HUES6 (cell line): ENCODE results near the gene FAM120A.

Experiments
- H3K27ac ChIP-seq: 2 replicates; pipeline ENCODE4 v1.7.0; 2013; ENCODE audit warnings: low read depth, mild to moderate bottlenecking, low read length, inconsistent platforms
- H3K27me3 ChIP-seq: 2 replicates; pipeline ENCODE4 v1.6.1; 2013; ENCODE audit warnings: low read length; ENCODE audit not compliant: control insufficient read depth, insufficient read depth
- H3K36me3 ChIP-seq: 2 replicates; pipeline ENCODE4 v1.6.1; 2013; ENCODE audit warnings: low read length; ENCODE audit not compliant: control insufficient read depth, insufficient read depth
- H3K4me1 ChIP-seq: 2 replicates; pipeline ENCODE4 v1.6.1; 2013; ENCODE audit warnings: low read length; ENCODE audit not compliant: control insufficient read depth, insufficient read depth
- H3K4me3 ChIP-seq: 2 replicates; pipeline ENCODE4 v1.5.1; 2013; ENCODE audit warnings: low read depth, low read length
- H3K9ac ChIP-seq: one replicate; pipeline ENCODE4 v1.6.1; 2013; ENCODE audit warnings: mild to moderate bottlenecking, low read length
- H3K9me3 ChIP-seq: 2 replicates; pipeline ENCODE4 v1.6.1; 2013; ENCODE audit warnings: low read depth, low read length; ENCODE audit not compliant: control insufficient read depth, insufficient read depth

FAM120A gene

DNA sequence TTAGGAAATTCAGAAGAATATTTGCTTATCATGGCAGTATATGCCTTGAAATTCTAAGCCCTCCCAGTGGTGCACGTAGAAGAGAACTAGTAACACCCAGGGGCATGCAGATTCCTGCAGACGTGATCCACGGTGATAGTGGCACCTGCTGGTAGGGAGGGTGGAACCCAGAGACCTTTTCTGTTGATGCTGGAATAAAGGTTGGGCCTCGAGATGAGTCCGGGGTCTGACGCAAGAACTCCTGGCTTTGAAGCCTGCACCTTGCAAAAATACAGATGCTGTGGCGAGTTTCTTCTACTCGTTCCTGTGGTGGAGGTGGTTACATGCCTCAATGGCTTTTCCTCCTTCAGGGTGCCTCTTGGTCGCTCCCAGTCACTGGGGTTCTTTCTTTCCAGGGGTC, 85.4 kb downstream of the FAM120A start:
- H3K4me3 ChIP-seq = no peak overlapping the region
- H3K27ac ChIP-seq = no peak overlapping the region
- no peaks in the 10 kb centered on the region for H3K4me1 ChIP-seq
- no peaks in the 10 kb centered on the region for H3K9me3 ChIP-seq
- H3K36me3 ChIP-seq = peaks cover 41% of the 10 kb centered on the region
- H3K27me3 ChIP-seq = no peaks in the 10 kb centered on the region
- H3K9ac ChIP-seq = no peak overlapping the region

DNA sequence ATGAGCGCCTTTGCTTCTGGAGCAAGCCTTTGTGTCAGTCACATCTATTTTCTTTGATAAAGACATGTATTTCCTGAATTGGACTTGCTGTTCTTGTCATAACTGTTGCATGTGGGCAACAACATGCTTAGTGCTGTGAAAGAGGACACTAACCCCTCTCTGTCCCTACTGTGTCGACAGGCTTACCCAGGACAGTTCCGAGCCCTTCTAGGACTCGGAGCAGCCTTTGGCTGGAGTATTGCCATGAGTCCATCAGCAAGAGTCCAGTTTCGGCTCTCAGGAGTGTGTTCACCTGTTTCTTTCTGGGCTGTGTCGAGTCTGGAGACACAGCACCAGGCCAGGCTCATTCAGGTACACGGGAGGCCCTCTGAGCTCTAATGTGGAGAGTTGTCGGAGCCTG, 88.8 kb downstream of the FAM120A start:
- H3K4me1 ChIP-seq = no peaks in the 10 kb centered on the region
- no peaks in the 10 kb centered on the region for H3K9me3 ChIP-seq
- H3K4me3 ChIP-seq = no peak overlapping the region
- no peak overlapping the region for H3K27ac ChIP-seq
- no peaks in the 10 kb centered on the region for H3K27me3 ChIP-seq
- H3K9ac ChIP-seq = no peak overlapping the region
- H3K36me3 ChIP-seq = peaks cover 43% of the 10 kb centered on the region

DNA sequence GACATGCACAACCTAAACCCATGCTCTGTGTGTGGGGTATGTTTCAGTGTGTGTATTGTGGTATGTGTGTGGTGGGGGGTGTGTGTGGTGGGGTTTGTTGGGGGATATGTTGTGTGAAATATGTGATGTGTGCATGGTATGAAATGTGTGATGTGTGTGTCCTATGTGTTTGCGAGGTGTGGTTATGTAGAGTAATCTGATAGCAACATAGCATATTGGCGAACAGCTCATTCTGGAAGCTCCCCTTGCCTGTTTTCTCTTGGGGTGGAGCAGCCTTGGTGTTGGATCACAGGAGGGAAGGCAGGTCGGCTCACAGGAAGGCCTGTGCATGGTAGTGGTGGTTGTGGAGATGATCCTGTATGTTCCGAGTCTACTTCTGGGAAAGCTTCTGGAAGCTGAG, 89.5 kb downstream of the FAM120A start:
- Histone ChIP-seq H3K9ac (no peak overlapping the region), H3K4me1 (no peaks in the 10 kb centered on the region), H3K27me3 (no peaks in the 10 kb centered on the region), H3K9me3 (no peaks in the 10 kb centered on the region), H3K4me3 (no peak overlapping the region), H3K36me3 (peaks cover 44% of the 10 kb centered on the region), H3K27ac (no peak overlapping the region)

DNA sequence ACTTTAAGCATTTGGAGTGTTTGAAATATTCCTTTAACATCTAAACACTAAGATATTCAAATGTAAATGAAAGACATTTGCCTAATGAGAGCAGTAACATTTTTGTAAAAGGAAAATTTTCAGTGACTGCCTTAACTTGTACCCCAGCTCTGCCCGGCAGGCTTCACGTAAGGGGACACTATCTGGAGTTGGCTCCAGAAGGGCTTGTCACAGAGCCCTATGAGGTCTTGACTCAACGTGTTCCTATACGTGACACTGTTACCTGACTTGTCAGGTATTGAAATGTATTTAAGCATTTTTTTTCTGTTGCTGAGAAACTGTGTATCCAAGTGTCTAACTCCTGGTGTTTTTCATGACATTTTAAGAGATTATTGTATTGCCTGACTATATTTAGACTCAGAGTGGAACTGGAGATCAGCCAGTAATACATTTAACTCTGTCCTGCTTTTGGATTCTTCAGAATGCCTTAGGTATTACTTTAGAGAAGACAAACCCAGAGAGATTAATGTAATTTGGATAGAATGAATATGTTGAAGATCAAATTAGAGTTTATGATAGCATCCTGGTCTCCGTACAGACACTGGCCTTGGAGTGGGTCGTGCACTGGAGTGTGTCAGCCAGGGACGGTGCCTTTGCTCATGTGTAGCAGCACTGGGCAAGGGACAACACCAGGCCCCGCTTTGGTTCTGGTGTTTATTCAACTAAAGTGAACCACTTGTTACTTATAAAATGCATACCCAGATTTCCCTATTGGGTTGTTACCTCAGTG, 90.3 kb downstream of the FAM120A start:
- Histone ChIP-seq H3K4me1 (no peaks in the 10 kb centered on the region), H3K9ac (no peak overlapping the region), H3K27ac (no peak overlapping the region), H3K36me3 (peaks cover 51% of the 10 kb centered on the region), H3K27me3 (no peaks in the 10 kb centered on the region), H3K9me3 (no peaks in the 10 kb centered on the region), H3K4me3 (no peak overlapping the region)

DNA sequence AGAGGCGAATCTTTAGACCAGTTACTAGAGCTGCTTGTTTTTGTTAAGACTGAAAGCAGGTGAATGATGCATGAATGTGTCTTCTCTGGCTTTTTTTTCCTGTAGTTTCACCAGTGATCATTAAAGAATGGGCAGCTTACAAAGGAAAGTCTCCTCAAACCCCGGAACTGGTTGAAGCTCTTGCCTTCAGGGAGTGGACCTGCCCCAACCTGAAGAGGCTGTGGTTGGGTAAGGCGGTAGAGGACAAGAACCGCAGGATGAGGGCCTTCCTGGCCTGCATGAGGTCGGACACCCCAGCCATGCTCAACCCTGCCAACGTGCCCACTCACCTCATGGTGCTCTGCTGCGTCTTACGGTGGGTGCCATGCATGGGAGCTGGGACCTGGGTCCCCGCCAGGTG, 91.6 kb downstream of the FAM120A start:
- Histone ChIP-seq H3K27ac (no peak overlapping the region), H3K4me1 (no peaks in the 10 kb centered on the region), H3K9ac (no peak overlapping the region), H3K27me3 (no peaks in the 10 kb centered on the region), H3K9me3 (no peaks in the 10 kb centered on the region), H3K4me3 (no peak overlapping the region), H3K36me3 (peaks cover 60% of the 10 kb centered on the region)

DNA sequence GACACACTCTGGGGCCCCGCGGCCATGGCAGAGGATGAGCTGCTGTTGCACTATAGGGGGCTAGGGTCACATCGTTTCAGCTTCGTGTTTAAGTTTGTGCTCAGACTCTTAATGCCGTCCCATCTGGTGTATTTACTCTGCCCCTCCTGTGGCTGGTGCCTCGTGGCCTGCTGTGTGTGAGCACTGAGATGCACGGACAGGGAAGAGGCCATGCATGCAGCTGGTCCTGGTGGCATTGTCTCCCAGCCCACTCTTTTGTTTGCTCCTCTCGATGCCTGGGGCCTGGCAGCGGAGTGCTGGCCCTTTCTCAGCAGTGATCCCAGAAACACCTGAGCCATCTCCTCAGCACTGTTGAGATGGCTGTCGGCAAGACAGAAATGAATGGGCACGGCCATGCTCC, 94.9 kb downstream of the FAM120A start:
- Histone ChIP-seq H3K36me3 (peaks cover 68% of the 10 kb centered on the region), H3K4me1 (no peaks in the 10 kb centered on the region), H3K27me3 (no peaks in the 10 kb centered on the region), H3K4me3 (no peak overlapping the region), H3K9ac (no peak overlapping the region), H3K9me3 (no peaks in the 10 kb centered on the region), H3K27ac (no peak overlapping the region)

DNA sequence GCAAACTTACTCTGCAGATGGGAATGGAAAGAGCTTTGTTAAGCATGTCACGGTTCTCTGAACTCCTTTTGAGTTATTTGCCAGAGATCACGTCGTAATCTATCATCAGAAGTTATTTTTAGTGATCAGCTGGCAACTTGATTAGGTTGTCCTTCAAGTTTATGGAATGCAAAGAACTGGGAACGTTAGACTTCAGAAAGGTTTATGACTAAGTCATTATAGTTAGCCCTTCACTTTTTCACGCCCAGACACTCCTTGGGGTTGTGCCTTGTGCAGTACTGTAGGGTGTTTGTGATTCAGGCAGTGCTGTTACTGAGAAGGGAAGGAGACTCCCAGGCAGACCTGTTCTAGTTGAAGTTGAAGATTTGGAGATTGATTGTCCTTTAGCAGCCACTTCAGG, 98.1 kb downstream of the FAM120A start:
- Histone ChIP-seq H3K36me3 (peaks cover 71% of the 10 kb centered on the region), H3K4me3 (no peak overlapping the region), H3K27ac (no peak overlapping the region), H3K9ac (no peak overlapping the region), H3K9me3 (no peaks in the 10 kb centered on the region), H3K4me1 (peaks cover 4% of the 10 kb centered on the region), H3K27me3 (no peaks in the 10 kb centered on the region)

DNA sequence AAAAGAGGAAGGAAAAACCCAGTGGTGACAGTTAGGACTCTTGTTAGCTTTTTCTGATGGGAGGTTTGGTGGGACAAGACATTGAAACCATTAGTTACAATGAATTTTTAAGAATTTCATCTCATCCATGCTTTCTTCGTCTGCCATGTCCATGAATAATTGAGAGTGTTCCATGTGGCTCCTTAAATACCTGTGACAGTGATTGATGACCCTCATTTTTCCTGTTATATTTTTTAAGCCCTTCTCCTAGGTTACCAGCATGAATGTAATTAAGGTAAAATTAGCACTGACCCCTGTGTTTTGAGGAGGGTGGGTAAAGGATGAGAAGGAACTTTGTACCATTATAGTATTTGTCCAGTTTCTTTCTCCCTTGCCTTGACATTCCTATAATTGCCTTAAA, 101.4 kb downstream of the FAM120A start:
- Histone ChIP-seq H3K9me3 (no peaks in the 10 kb centered on the region), H3K27ac (no peak overlapping the region), H3K36me3 (peaks cover 71% of the 10 kb centered on the region), H3K4me1 (peaks cover 14% of the 10 kb centered on the region), H3K4me3 (no peak overlapping the region), H3K27me3 (no peaks in the 10 kb centered on the region), H3K9ac (no peak overlapping the region)

DNA sequence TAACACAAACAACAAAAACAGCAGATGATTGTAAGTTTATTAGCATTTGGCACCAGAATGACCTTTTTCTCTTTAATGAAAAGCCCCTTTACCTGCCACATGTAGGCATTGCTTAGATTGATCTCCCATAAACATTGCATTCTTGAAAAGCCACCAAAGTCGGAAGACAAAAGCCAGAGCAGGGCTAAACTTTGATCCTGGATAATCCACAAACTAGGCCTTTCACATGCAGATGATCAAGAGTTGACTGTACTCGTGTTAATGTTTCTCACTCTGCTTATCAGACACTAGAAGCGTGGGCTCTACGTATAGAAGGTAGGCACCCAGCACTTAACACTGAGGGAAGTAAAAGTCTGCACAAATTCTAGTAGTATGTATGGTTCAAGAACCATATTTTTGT, 103.9 kb downstream of the FAM120A start:
- H3K9ac ChIP-seq = no peak overlapping the region
- H3K4me1 ChIP-seq = peaks cover 14% of the 10 kb centered on the region
- H3K36me3 ChIP-seq = peaks cover 83% of the 10 kb centered on the region
- H3K4me3 ChIP-seq = no peak overlapping the region
- H3K27ac ChIP-seq = no peak overlapping the region
- no peaks in the 10 kb centered on the region for H3K27me3 ChIP-seq
- H3K9me3 ChIP-seq = no peaks in the 10 kb centered on the region

DNA sequence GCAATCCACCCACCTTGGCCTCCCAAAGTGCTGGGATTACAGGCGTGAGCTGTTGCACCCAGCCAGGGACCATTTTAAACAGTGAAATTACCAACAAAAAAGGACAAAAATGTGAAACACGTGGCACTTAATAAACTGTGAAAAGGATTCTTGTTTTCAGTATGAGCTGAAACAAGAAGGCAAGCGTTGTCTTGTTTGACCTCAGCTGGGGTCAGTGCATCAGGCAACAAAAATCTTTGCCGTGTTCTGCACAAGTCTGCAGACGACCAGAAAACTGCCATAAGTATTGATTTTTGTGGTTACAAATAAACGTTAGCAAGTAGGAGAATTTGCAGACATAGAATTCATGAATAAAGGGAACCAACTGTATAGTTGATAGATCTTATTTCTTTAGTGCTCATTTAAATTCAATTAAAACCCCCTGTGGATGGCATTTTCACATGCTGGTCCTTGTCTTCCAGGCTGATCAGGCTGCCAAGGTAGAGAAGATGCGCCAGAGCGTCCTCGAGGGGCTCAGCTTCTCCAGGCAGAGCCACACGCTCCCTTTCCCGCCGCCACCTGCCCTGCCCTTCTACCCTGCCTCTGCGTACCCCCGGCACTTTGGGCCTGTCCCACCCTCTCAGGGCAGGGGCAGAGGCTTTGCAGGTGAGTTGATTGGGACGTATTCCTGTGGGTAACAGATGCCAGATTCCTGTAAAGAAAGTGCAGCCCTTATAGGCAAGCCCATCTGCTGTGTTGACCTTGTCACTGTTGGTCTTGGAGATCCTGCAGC, 106.1 kb downstream of the FAM120A start:
- peaks cover 82% of the 10 kb centered on the region for H3K36me3 ChIP-seq
- no peaks in the 10 kb centered on the region for H3K27me3 ChIP-seq
- no peak overlapping the region for H3K9ac ChIP-seq
- peaks cover 14% of the 10 kb centered on the region for H3K4me1 ChIP-seq
- H3K9me3 ChIP-seq = no peaks in the 10 kb centered on the region
- no peak overlapping the region for H3K27ac ChIP-seq
- no peak overlapping the region for H3K4me3 ChIP-seq

DNA sequence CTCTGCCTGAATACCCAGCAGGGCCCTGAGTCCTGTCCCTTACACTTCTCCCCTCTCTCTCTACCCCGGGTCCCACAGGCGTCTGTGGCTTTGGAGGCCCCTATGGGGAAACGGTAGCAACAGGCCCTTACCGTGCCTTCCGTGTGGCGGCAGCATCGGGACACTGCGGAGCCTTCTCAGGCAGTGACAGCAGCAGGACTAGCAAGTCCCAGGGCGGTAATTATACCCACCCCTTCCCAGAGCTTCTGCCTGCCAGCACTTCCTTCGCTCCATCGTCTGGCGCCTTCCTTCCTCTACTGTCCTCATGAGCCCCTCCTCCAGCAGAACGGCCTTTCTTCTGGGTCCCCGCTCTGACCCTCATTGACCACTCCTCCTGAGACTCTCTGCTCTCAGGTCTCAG, 107.0 kb downstream of the FAM120A start:
- H3K36me3 ChIP-seq = peaks cover 82% of the 10 kb centered on the region
- H3K27me3 ChIP-seq = no peaks in the 10 kb centered on the region
- H3K4me1 ChIP-seq = peaks cover 14% of the 10 kb centered on the region
- H3K4me3 ChIP-seq = no peak overlapping the region
- H3K27ac ChIP-seq = no peak overlapping the region
- H3K9ac ChIP-seq = no peak overlapping the region
- H3K9me3 ChIP-seq = no peaks in the 10 kb centered on the region
